Measurements from ENCODE around the gene MPEG1.

The MPEG1 gene

GRCh38 chr11:59243633-59244032 lies 30.9 kb upstream of the MPEG1 start:
- no peaks in the 10 kb centered on the region for H3K36me3 ChIP-seq (ENCODE audit: insufficient read depth, low read depth, low read length)
- H3K4me3 ChIP-seq (ENCODE audit: low read length): no peak overlapping the region
- H3K27me3 ChIP-seq (ENCODE audit: insufficient read depth, low read length): no peaks in the 10 kb centered on the region
- H3K9ac ChIP-seq (ENCODE audit: low read depth, low read length): no peak overlapping the region
- H3K4me1 ChIP-seq (ENCODE audit: insufficient read depth, low read length): no peaks in the 10 kb centered on the region
- H3K27ac ChIP-seq (ENCODE audit: low read length): no peak overlapping the region
- peaks cover 41% of the 10 kb centered on the region for H3K9me3 ChIP-seq (ENCODE audit: insufficient read depth, low read depth, low read length)

- Histone ChIP-seq H3K36me3 (ENCODE audit: insufficient read depth, low read depth, low read length) (no peaks in the 10 kb centered on the region), H3K4me1 (ENCODE audit: insufficient read depth, low read length) (no peaks in the 10 kb centered on the region), H3K27me3 (ENCODE audit: insufficient read depth, low read length) (no peaks in the 10 kb centered on the region), H3K9me3 (ENCODE audit: insufficient read depth, low read depth, low read length) (peaks cover 59% of the 10 kb centered on the region), H3K27ac (ENCODE audit: low read length) (no peak overlapping the region), H3K4me3 (ENCODE audit: low read length) (no peak overlapping the region), H3K9ac (ENCODE audit: low read depth, low read length) (no peak overlapping the region)
Observed at GRCh38 chr11:59240322-59240721, 27.6 kb upstream of the MPEG1 start.

GRCh38 chr11:59226396-59226795 lies 13.7 kb upstream of the MPEG1 start:
- Histone ChIP-seq H3K4me1 (ENCODE audit: insufficient read depth, low read length) (no peaks in the 10 kb centered on the region), H3K36me3 (ENCODE audit: insufficient read depth, low read depth, low read length) (no peaks in the 10 kb centered on the region), H3K27ac (ENCODE audit: low read length) (no peak overlapping the region), H3K4me3 (ENCODE audit: low read length) (no peak overlapping the region), H3K27me3 (ENCODE audit: insufficient read depth, low read length) (no peaks in the 10 kb centered on the region), H3K9me3 (ENCODE audit: insufficient read depth, low read depth, low read length) (peaks cover 4% of the 10 kb centered on the region; the same call in 1 of the 2 replicates), H3K9ac (ENCODE audit: low read depth, low read length) (no peak overlapping the region)

- H3K27ac ChIP-seq (ENCODE audit: low read length): no peak overlapping the region
- H3K4me1 ChIP-seq (ENCODE audit: insufficient read depth, low read length): no peaks in the 10 kb centered on the region
Observed at GRCh38 chr11:59225017-59225416, 12.3 kb upstream of the MPEG1 start.

GRCh38 chr11:59224351-59224928 lies 11.7 kb upstream of the MPEG1 start:
- Histone ChIP-seq H3K27me3 (ENCODE audit: insufficient read depth, low read length) (no peaks in the 10 kb centered on the region), H3K4me1 (ENCODE audit: insufficient read depth, low read length) (no peaks in the 10 kb centered on the region), H3K9me3 (ENCODE audit: insufficient read depth, low read depth, low read length) (no peaks in the 10 kb centered on the region), H3K36me3 (ENCODE audit: insufficient read depth, low read depth, low read length) (no peaks in the 10 kb centered on the region), H3K9ac (ENCODE audit: low read depth, low read length) (no peak overlapping the region), H3K27ac (ENCODE audit: low read length) (no peak overlapping the region), H3K4me3 (ENCODE audit: low read length) (no peak overlapping the region)

More at GRCh38 chr11:59225017-59225416, 12.3 kb upstream of the MPEG1 start:
- H3K27me3 ChIP-seq (ENCODE audit: insufficient read depth, low read length): no peaks in the 10 kb centered on the region
- no peak overlapping the region for H3K4me3 ChIP-seq (ENCODE audit: low read length)
- H3K9ac ChIP-seq (ENCODE audit: low read depth, low read length): no peak overlapping the region
- no peaks in the 10 kb centered on the region for H3K36me3 ChIP-seq (ENCODE audit: insufficient read depth, low read depth, low read length)
- H3K9me3 ChIP-seq (ENCODE audit: insufficient read depth, low read depth, low read length): no peaks in the 10 kb centered on the region

GRCh38 chr11:59223611-59224010 lies 10.9 kb upstream of the MPEG1 start:
- H3K9ac ChIP-seq (ENCODE audit: low read depth, low read length): no peak overlapping the region
- no peaks in the 10 kb centered on the region for H3K9me3 ChIP-seq (ENCODE audit: insufficient read depth, low read depth, low read length)
- H3K4me3 ChIP-seq (ENCODE audit: low read length): no peak overlapping the region
- H3K27ac ChIP-seq (ENCODE audit: low read length): no peak overlapping the region
- H3K27me3 ChIP-seq (ENCODE audit: insufficient read depth, low read length): no peaks in the 10 kb centered on the region
- no peaks in the 10 kb centered on the region for H3K4me1 ChIP-seq (ENCODE audit: insufficient read depth, low read length)
- no peaks in the 10 kb centered on the region for H3K36me3 ChIP-seq (ENCODE audit: insufficient read depth, low read depth, low read length)

- no peak overlapping the region for H3K27ac ChIP-seq (ENCODE audit: low read length)
- no peaks in the 10 kb centered on the region for H3K4me1 ChIP-seq (ENCODE audit: insufficient read depth, low read length)
Observed at GRCh38 chr11:59223177-59223576, 10.4 kb upstream of the MPEG1 start.

GRCh38 chr11:59222464-59223060 lies 9.8 kb upstream of the MPEG1 start:
- Histone ChIP-seq H3K27me3 (ENCODE audit: insufficient read depth, low read length) (no peaks in the 10 kb centered on the region), H3K9me3 (ENCODE audit: insufficient read depth, low read depth, low read length) (no peaks in the 10 kb centered on the region), H3K4me1 (ENCODE audit: insufficient read depth, low read length) (no peaks in the 10 kb centered on the region), H3K27ac (ENCODE audit: low read length) (no peak overlapping the region), H3K4me3 (ENCODE audit: low read length) (no peak overlapping the region), H3K36me3 (ENCODE audit: insufficient read depth, low read depth, low read length) (no peaks in the 10 kb centered on the region), H3K9ac (ENCODE audit: low read depth, low read length) (no peak overlapping the region)

More at GRCh38 chr11:59223177-59223576, 10.4 kb upstream of the MPEG1 start:
- Histone ChIP-seq H3K9ac (ENCODE audit: low read depth, low read length) (no peak overlapping the region), H3K9me3 (ENCODE audit: insufficient read depth, low read depth, low read length) (no peaks in the 10 kb centered on the region), H3K27me3 (ENCODE audit: insufficient read depth, low read length) (no peaks in the 10 kb centered on the region), H3K4me3 (ENCODE audit: low read length) (no peak overlapping the region), H3K36me3 (ENCODE audit: insufficient read depth, low read depth, low read length) (no peaks in the 10 kb centered on the region)

GRCh38 chr11:59221441-59221840 lies 8.7 kb upstream of the MPEG1 start:
- H3K9me3 ChIP-seq (ENCODE audit: insufficient read depth, low read depth, low read length): no peaks in the 10 kb centered on the region
- no peak overlapping the region for H3K9ac ChIP-seq (ENCODE audit: low read depth, low read length)
- no peak overlapping the region for H3K4me3 ChIP-seq (ENCODE audit: low read length)
- H3K27me3 ChIP-seq (ENCODE audit: insufficient read depth, low read length): no peaks in the 10 kb centered on the region
- no peaks in the 10 kb centered on the region for H3K4me1 ChIP-seq (ENCODE audit: insufficient read depth, low read length)
- no peak overlapping the region for H3K27ac ChIP-seq (ENCODE audit: low read length)
- H3K36me3 ChIP-seq (ENCODE audit: insufficient read depth, low read depth, low read length): no peaks in the 10 kb centered on the region

- Histone ChIP-seq H3K9ac (ENCODE audit: low read depth, low read length) (no peak overlapping the region), H3K36me3 (ENCODE audit: insufficient read depth, low read depth, low read length) (no peaks in the 10 kb centered on the region), H3K4me3 (ENCODE audit: low read length) (no peak overlapping the region), H3K4me1 (ENCODE audit: insufficient read depth, low read length) (no peaks in the 10 kb centered on the region), H3K27ac (ENCODE audit: low read length) (no peak overlapping the region), H3K9me3 (ENCODE audit: insufficient read depth, low read depth, low read length) (no peaks in the 10 kb centered on the region), H3K27me3 (ENCODE audit: insufficient read depth, low read length) (no peaks in the 10 kb centered on the region)
Observed at GRCh38 chr11:59219836-59220235, 7.1 kb upstream of the MPEG1 start.

- Histone ChIP-seq H3K4me1 (ENCODE audit: insufficient read depth, low read length) (no peaks in the 10 kb centered on the region), H3K36me3 (ENCODE audit: insufficient read depth, low read depth, low read length) (no peaks in the 10 kb centered on the region), H3K9ac (ENCODE audit: low read depth, low read length) (no peak overlapping the region), H3K27ac (ENCODE audit: low read length) (no peak overlapping the region), H3K9me3 (ENCODE audit: insufficient read depth, low read depth, low read length) (no peaks in the 10 kb centered on the region), H3K27me3 (ENCODE audit: insufficient read depth, low read length) (no peaks in the 10 kb centered on the region), H3K4me3 (ENCODE audit: low read length) (no peak overlapping the region)
Observed at GRCh38 chr11:59218893-59219292, 6.2 kb upstream of the MPEG1 start.

GRCh38 chr11:59218319-59218718 lies 5.6 kb upstream of the MPEG1 start:
- Histone ChIP-seq H3K36me3 (ENCODE audit: insufficient read depth, low read depth, low read length) (no peaks in the 10 kb centered on the region), H3K9ac (ENCODE audit: low read depth, low read length) (no peak overlapping the region), H3K27me3 (ENCODE audit: insufficient read depth, low read length) (no peaks in the 10 kb centered on the region), H3K27ac (ENCODE audit: low read length) (no peak overlapping the region), H3K9me3 (ENCODE audit: insufficient read depth, low read depth, low read length) (no peaks in the 10 kb centered on the region), H3K4me3 (ENCODE audit: low read length) (no peak overlapping the region), H3K4me1 (ENCODE audit: insufficient read depth, low read length) (no peaks in the 10 kb centered on the region)
